GM18526 (cell line): ENCODE data around the gene ECM1.

Experiments used
- POLR2A ChIP-seq: IDR thresholded peaks from 3 replicates; pipeline ENCODE4 v1.6.1; 2011; ENCODE audit not compliant: insufficient read length; ENCODE audit errors: extremely low read depth

Gene ECM1

GRCh38 chr1:150528196-150528595, 20.3 kb downstream of the ECM1 start:
- TF ChIP-seq POLR2A, result no peak

DNA sequence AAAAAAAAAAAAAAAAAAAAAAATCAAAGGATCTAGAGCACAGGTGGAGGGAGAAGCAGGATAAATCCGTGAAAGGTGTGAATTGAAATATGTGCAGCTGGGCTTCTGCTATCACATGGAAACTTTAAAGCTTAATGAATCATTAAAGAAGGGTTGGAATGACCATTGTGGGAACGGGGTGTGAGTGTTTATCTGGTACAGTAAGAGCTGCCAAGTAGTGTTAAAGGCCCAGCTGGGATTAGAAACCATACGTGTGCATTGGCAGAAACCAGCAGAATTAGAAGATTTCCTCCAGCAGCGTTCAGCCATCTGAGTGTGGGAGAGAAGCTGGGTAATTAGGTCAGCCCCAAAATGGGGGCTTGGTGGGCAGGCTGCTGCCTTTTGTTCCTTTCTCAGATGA, 21.1 kb downstream of the ECM1 start:
- TF ChIP-seq POLR2A, result no peak

DNA sequence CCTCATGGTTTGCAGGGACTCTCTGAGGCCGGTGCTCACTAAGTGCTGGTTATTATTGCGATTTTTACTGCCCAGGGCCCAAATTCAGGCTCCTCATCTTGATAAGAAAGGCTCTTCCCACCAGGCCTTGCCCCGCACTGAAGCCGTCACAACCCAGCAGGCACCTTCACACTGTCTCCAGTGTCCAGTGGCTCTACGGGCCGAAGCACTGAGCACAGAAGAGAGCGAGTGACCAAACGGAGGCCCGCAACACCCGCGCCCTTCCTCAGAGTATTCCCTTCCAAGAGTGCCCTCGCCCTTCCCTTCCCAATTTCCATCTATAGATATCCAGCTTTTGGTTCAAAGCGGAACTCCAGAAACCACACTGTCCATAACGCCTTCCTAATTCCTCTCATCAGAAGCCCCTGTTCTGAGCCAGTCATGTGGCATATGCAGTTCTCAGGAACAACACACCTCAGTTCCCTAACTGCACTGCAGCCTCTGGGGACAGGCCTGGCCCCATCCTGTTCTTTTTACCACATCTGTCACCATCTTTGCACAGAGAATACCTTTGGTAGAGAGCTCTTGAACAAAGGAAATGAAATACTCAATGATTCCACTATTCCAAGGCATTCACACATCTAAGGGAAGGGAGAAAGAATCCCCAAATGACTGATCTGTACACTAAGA, 22.7 kb downstream of the ECM1 start:
- no peak for TF ChIP-seq POLR2A

DNA sequence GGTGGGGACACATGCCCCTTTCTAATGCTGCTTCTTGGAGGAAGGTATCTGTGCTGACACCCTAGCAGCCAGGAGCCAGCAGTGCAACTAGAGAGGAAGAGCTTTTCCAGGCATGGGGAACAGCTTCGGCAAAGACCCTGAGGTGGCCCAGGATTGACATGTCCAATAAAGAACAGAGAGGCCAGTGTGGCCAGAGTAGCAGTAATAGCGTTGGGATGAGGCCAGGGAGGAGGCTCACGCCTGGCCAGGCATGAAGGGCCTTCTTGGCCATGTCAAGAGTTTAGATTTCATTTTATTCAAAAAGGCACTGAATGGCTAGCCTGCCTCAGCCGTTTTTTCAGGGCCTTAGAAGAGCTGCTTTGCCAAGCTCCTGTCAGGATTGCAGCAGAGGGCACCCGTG, 25.0 kb downstream of the ECM1 start:
- TF ChIP-seq POLR2A, result no peak

- TF ChIP-seq POLR2A, result no peak
Observed at GRCh38 chr1:150534002-150534401, 26.1 kb downstream of the ECM1 start.

DNA sequence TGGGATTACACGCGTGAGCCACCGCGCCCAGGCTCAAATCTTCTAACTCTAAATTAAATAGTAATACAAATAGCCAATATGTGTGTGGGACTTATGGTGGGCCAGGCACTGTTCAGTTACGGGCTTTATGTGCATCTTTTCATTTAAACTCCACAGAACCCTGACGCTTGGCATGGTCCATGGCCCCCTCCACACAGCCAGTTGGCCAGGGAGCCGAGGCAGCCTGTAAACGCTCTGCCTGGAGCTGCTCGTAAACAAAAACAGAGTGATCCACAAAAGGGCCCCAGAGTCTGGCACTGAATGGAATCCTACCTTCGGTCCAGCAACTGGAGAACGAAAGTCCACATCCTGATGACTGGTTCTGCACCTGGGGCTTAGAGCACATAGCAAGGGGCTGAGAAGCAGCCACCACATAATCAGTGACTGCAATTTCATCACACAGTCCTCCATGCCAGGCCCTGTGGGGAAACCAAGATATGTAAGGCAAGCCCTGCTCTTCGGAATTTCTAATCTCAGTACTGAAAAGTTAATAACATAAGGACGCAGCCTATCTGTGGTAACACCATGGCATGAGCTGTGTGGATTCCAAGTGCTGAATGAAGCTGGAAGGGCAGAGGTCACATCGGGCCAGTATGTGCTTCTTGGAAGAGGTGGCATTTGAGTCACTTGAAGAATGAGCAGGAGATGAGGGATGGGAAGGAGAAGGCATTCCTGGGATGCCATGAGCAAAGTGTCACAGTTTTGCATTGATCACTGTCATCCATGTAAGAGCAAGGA, 27.8 kb downstream of the ECM1 start:
- TF ChIP-seq POLR2A, result no peak

GRCh38 chr1:150536836-150537731, 29.2 kb downstream of the ECM1 start:
- no peak for TF ChIP-seq POLR2A

GRCh38 chr1:150537732-150538684, 30.1 kb downstream of the ECM1 start:
- TF ChIP-seq POLR2A, result no peak

GRCh38 chr1:150543500-150544143, 35.7 kb downstream of the ECM1 start:
- TF ChIP-seq POLR2A, result no peak

DNA sequence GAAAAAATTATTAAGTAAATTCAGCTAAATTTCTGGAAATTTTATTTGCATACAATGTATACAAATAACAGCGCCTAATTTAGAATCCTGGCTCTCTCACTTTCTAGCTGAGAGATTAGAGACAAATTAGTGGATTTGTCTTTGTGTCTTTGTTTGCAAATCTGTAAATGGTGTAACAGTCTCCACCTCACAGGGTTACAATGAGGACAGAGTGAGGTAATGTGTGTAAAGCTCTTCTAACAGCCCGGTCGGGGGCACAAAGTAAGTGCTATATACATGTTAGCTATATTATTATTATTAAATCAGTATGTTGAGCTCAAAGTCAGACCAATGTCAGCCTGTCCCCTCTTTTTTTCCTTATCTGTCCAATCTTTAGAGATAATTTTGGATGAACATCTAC, 36.3 kb downstream of the ECM1 start:
- TF ChIP-seq POLR2A, result no peak

- no peak for TF ChIP-seq POLR2A
Observed at GRCh38 chr1:150545486-150546032, 37.6 kb downstream of the ECM1 start.

GRCh38 chr1:150546294-150546937, 38.5 kb downstream of the ECM1 start:
- no peak for TF ChIP-seq POLR2A

- TF ChIP-seq POLR2A, result no peak
Observed at GRCh38 chr1:150548324-150548631, 40.4 kb downstream of the ECM1 start.
